Subcutaneous adipose tissue (tissue), 4 donors: Measurements from ENCODE around the gene ZNF148. TPM values are rescaled to one million over a fixed set of nuclear protein-coding genes. Genes with fewer than 3 reads are reported as not detected.

Experiments used
- total RNA-seq, 4 donors: library from RNA; depleted of rRNA; stranded (reverse); fragments of >200 nt; gene quantifications; one replicate each; pipeline ENCODE4 v1.1.0, GENCODE V29; 2016
- TF ChIP-seq, protein P1 (sequence below): fragments of 450-650 bp; IDR thresholded peaks from one replicate; pipeline ENCODE4 v1.5.1; 2016; ENCODE audit warnings: low read depth, mild to moderate bottlenecking, control low read depth, antibody characterized with exemption, moderate library complexity

ZNF148 gene
- total RNA-seq, 4 donors from 2014 or later: 22.6 to 38.2 (median 28.6) TPM

DNA sequence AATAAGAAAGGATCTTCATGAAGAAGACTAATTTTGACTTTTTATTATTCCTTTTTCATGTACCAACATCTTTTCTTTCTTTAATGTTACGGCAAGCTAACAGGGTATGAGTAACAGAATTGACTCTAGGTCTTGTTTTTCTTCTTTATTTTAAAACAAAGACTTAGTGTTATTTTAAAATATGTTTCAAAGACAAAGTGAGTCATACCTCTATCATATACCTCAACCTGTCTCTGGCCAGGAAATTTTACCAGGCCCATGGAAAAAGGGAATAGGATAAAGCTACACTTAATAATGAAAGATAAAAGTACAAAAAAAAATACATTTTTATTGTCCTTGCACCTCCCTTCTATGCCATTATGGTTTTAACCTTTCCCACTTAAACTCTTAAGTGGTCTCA, 57.4 kb downstream of the ZNF148 start:
- TF ChIP-seq, protein P1, sequence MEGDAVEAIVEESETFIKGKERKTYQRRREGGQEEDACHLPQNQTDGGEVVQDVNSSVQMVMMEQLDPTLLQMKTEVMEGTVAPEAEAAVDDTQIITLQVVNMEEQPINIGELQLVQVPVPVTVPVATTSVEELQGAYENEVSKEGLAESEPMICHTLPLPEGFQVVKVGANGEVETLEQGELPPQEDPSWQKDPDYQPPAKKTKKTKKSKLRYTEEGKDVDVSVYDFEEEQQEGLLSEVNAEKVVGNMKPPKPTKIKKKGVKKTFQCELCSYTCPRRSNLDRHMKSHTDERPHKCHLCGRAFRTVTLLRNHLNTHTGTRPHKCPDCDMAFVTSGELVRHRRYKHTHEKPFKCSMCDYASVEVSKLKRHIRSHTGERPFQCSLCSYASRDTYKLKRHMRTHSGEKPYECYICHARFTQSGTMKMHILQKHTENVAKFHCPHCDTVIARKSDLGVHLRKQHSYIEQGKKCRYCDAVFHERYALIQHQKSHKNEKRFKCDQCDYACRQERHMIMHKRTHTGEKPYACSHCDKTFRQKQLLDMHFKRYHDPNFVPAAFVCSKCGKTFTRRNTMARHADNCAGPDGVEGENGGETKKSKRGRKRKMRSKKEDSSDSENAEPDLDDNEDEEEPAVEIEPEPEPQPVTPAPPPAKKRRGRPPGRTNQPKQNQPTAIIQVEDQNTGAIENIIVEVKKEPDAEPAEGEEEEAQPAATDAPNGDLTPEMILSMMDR: no peak

DNA sequence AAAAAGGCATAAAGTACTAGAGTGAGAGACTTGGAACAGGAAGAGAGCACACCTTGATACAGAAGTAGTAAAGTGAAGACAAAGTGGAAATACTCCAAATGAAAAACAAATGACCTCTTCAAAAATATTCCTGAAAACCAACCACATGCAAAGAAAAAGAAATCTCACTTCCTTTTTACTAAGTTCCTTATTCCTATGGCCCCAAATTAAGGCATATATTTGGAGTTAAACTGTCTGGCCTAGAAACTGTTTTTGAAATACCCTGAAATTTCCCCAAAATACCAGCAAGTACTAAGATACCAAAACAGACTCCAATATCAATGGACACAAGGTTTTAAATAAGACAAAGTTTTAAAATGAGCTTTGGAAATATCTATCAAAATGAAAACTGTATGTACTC, 58.2 kb downstream of the ZNF148 start:
- TF ChIP-seq, protein P1: no peak

DNA sequence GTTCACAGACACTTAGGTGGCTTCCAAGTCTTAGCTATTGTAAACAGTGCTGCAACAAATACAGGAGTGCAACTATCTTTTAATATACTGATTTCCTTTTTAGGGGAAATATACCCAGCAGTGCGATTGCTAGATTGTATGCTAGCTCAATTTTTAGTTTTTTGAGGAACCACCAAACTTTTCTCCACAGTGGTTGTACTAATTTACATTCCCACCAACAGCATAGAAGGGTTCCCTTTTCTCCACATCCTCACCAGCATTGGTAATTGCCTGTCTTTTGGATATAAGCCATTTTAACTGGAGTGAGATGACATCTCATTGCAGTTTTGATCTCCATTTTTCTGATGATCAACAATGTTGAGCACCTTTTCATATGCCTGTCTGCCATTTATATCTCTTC, 58.9 kb downstream of the ZNF148 start:
- TF ChIP-seq, protein P1: no peak

DNA sequence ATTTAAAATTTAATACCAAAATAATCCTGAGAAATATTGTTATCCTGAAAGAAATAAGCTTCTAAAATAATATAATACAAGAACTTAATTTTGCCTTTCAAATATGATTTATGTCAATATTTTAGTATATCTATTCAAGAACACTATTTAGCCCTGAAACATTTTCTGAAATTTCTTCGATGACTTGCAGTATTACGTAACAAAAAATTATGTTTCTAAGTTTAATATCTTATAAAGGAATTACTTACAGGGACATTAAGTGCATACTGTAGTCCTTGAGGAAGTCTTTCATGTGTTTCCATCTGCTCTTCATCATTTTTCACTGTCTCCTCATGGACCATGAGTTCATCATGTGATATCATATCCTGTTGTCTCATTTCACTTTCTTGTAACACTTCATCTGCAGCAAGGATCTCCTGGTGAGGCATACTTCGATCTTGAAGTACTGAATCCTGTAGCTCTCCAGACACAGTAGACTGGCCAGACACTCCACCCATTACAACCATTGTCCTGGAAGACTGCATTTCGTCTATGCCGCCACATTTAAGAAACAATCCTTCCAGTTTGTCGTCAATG, 62.0 kb downstream of the ZNF148 start:
- TF ChIP-seq, protein P1: no peak

DNA sequence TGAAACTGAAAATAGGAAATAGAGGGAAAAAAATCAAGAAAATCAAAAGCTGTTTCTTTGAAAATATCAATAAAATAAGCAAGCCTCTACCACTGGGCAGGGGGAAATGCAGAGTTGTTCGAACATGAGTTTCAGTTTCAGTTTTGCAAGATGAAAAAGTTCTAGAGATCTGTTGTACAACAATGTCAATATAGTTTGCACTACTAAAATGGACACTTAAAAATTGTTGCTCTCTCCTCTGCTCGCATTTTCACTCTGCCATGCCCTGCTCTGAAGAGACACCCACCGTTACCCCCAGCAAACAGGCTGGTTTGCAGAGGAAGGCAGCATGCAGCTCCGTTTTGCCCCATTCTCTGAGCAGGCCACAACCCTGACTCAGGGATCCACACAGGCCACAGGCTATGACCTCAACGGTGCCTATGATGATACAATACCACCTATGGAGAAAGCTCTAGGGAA, 64.5 kb downstream of the ZNF148 start:
- TF ChIP-seq, protein P1: no peak

DNA sequence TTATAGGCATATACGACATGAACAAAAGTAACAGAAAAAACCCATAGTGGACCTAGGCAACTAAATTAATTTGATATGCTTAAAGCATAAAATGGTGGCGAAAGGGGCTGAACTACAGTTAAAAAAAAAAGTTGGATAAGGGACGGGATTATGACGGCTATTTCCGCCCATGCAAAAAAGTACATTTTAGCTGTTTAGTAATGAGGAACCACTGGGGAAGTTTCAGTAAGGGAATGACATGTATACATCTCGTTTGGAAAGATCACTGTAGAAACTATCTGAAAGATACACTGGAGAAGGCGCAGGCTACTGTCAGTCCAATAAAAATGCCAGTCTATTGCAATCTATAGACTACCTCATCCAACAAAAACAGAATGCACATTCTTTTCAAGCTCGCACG, 65.6 kb downstream of the ZNF148 start:
- TF ChIP-seq, protein P1: no peak

DNA sequence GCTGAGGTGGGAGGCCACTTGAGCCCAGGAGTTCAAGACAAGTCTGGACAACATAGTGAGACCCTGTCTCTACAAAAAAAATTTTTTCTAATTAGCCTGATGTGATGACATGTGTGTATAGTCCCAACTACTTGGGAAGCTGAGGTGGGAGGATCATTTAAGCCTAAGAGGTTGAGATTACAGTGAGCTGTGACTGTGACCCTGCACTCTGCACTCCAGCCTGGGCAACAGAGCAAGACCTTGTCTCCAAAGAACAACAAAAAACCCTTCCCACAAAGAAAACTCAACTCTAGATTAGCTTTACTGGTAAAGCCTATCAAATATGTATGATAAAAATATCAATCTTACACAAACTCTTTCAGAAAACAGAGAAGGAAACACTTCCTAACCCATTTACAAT, 68.5 kb downstream of the ZNF148 start:
- TF ChIP-seq, protein P1: no peak
